Measurements from ENCODE around the gene TM4SF1. TPM values are rescaled to one million over a fixed set of nuclear protein-coding genes. Genes with fewer than 3 reads are reported as not detected.

Gene TM4SF1
- total and polyA plus RNA-seq, 2 donors (not counting 3 experiments of a cell fraction or from before 2014, with no cell fraction given) = 559 to 1,407 TPM

GRCh38 chr3:149342413-149343380 is 34.8 kb downstream of the TM4SF1 start:
- peak overlapping the region in 1 of 3 experiments; percentile 5 for H3K4me3 ChIP-seq (replicated peaks in 1 of 3; ENCODE audit: insufficient read depth in 1 of 3, low read depth in 1 of 3, low read length in 3 of 3)
- ChIA-PET CTCF (interaction anchor here (0.7 to 2.6 kb wide), 8 partner anchors 9 to 387 kb away, joined by 3 to 18 read pairs (median 6); partner anchors contain the start of gene TM4SF18), POLR2A (interaction anchor here (1.3 to 1.7 kb wide), 2 partner anchors 11 to 28 kb away, joined by 5 read pairs; no protein-coding TSS in a partner anchor)
- no peaks in the 10 kb centered on the region for H3K9me1 ChIP-seq (replicated peaks; ENCODE audit: control insufficient read depth, extremely low read depth, insufficient read depth, low read length)
- no peaks in the 10 kb centered on the region for H4K20me1 ChIP-seq (replicated peaks; ENCODE audit: control insufficient read depth, extremely low read depth, insufficient read depth, low read length)
- no peaks in the 10 kb centered on the region for H3K27me3 ChIP-seq (ENCODE audit: control insufficient read depth in 2 of 2, insufficient read depth in 2 of 2, low read length in 2 of 2)
- FAIRE-seq = no peak
- H3K27ac ChIP-seq (ENCODE audit: insufficient read depth, low read depth, low read length) = peak overlapping the region; percentile 84
- no peaks in the 10 kb centered on the region for H3K36me3 ChIP-seq (ENCODE audit: control insufficient read depth in 2 of 2, extremely low read depth in 1 of 2, insufficient read depth in 2 of 2, low read length in 2 of 2)
- H2AFZ ChIP-seq (ENCODE audit: low read depth, low read length) = peak overlapping the region; percentile 50
- dilution Hi-C loops (cut with MboI; ENCODE audit: extremely low pct_ligation_motif_present, low sequenced_read_pairs) (no loop called here), intact Hi-C loops (cut with micrococcal nuclease) (no loop called here)
- peak overlapping the region; percentile 67 for H3K4me2 ChIP-seq (ENCODE audit: insufficient read depth, low read length)
- peaks cover 52% of the 10 kb centered on the region for H3K4me1 ChIP-seq (ENCODE audit: control insufficient read depth, extremely low read depth, insufficient read depth, low read length)
- peak overlapping the region; percentile 8 for H3K9ac ChIP-seq (replicated peaks; ENCODE audit: extremely low read depth, insufficient read depth, low read length)
- no peaks in the 10 kb centered on the region for H3K79me2 ChIP-seq (ENCODE audit: control insufficient read depth, insufficient read depth, low read length)
- H3K9me3 ChIP-seq (replicated peaks; ENCODE audit: control insufficient read depth, insufficient read depth, low read length) = no peaks in the 10 kb centered on the region
- peak; percentile 71 for DNase-seq (ENCODE audit: low read depth, low spot score)
- TF ChIP-seq GATA2 (IDR thresholded peaks at IDR 0.05; ENCODE audit: insufficient read depth, insufficient read length, low read depth, low read length) = no peak
- peak; percentile 25 for TF ChIP-seq POLR2AphosphoS5 (IDR thresholded peaks at IDR 0.05; ENCODE audit: insufficient read depth, low read depth, low read length)
- TF ChIP-seq FOS (IDR thresholded peaks at IDR 0.05; ENCODE audit: borderline replicate concordance, insufficient read depth, low read length) = peak; percentile 28
- no TSS peak for BruUV-seq (replicated peaks)

GRCh38 chr3:149340310-149340933 is 37.0 kb downstream of the TM4SF1 start:
- Histone ChIP-seq H3K4me1 (ENCODE audit: control insufficient read depth, extremely low read depth, insufficient read depth, low read length) (peaks cover 52% of the 10 kb centered on the region), H3K27me3 (ENCODE audit: control insufficient read depth in 2 of 2, insufficient read depth in 2 of 2, low read length in 2 of 2) (no peaks in the 10 kb centered on the region), H3K4me2 (ENCODE audit: insufficient read depth, low read length) (peak overlapping the region; percentile 94), H3K4me3 (replicated peaks in 1 of 3; ENCODE audit: insufficient read depth in 1 of 3, low read depth in 1 of 3, low read length in 3 of 3) (peak overlapping the region in 1 of 3 experiments; percentile 45), H3K36me3 (ENCODE audit: control insufficient read depth in 2 of 2, extremely low read depth in 1 of 2, insufficient read depth in 2 of 2, low read length in 2 of 2) (no peaks in the 10 kb centered on the region), H3K27ac (ENCODE audit: insufficient read depth, low read depth, low read length) (peak overlapping the region; percentile 99), H4K20me1 (replicated peaks; ENCODE audit: control insufficient read depth, extremely low read depth, insufficient read depth, low read length) (no peaks in the 10 kb centered on the region), H3K9ac (replicated peaks; ENCODE audit: extremely low read depth, insufficient read depth, low read length) (peak overlapping the region; percentile 93), H3K79me2 (ENCODE audit: control insufficient read depth, insufficient read depth, low read length) (no peaks in the 10 kb centered on the region), H3K9me3 (replicated peaks; ENCODE audit: control insufficient read depth, insufficient read depth, low read length) (no peaks in the 10 kb centered on the region), H2AFZ (ENCODE audit: low read depth, low read length) (no peak overlapping the region), H3K9me1 (replicated peaks; ENCODE audit: control insufficient read depth, extremely low read depth, insufficient read depth, low read length) (no peaks in the 10 kb centered on the region)
- no peak for TF ChIP-seq GATA2 (IDR thresholded peaks at IDR 0.05; ENCODE audit: insufficient read depth, insufficient read length, low read depth, low read length)
- no peak for TF ChIP-seq EZH2 (IDR thresholded peaks at IDR 0.05; ENCODE audit: borderline replicate concordance, low read depth, low read length, severe bottlenecking)
- no peak for TF ChIP-seq POLR2AphosphoS5 (IDR thresholded peaks at IDR 0.05; ENCODE audit: insufficient read depth, low read depth, low read length)
- TF ChIP-seq CTCF (IDR thresholded peaks at IDR 0.05; ENCODE audit: extremely low read depth in 1 of 2, insufficient read depth in 1 of 2, low read depth in 1 of 2, low read length in 2 of 2) = no peak
- TF ChIP-seq MYC (IDR thresholded peaks at IDR 0.05; ENCODE audit: low read depth, low read length) = no peak
- no peak for TF ChIP-seq MAX (IDR thresholded peaks at IDR 0.05; ENCODE audit: insufficient read depth, insufficient read length)
- TF ChIP-seq JUN (IDR thresholded peaks at IDR 0.05; ENCODE audit: borderline replicate concordance, insufficient read depth, insufficient read length, low read depth) = peak; percentile 44
- TF ChIP-seq FOS (IDR thresholded peaks at IDR 0.05; ENCODE audit: borderline replicate concordance, insufficient read depth, low read length) = peak; percentile 78
- TF ChIP-seq POLR2A (IDR thresholded peaks at IDR 0.05; ENCODE audit: low read depth, low read length) = peak; percentile 10
- POLR2A ChIA-PET = interaction anchor here (0.7 to 2.9 kb wide), 8 partner anchors 8 to 167 kb away, joined by 3 to 21 read pairs (median 8); partner anchors contain the start of gene TM4SF1
- intact Hi-C loops (cut with micrococcal nuclease) (loop anchor here (1.0 kb wide), 8 partner anchors 8 to 275 kb away; no protein-coding TSS in a partner anchor), dilution Hi-C loops (cut with MboI; ENCODE audit: extremely low pct_ligation_motif_present, low sequenced_read_pairs) (no loop called here)
- FAIRE-seq (no peak), DNase-seq (ENCODE audit: low read depth, low spot score) (peak; percentile 93)
- CTCF ChIA-PET = interaction anchor here (1.1 to 2.2 kb wide), 10 partner anchors 9 to 385 kb away, joined by 3 to 15 read pairs (median 6); partner anchors contain the start of gene HPS3
- TSS peak; percentile 74 for BruUV-seq (replicated peaks)

Measured in endothelial cell of umbilical vein (primary cell).